Right lobe of liver (tissue), 4 donors: Measurements from ENCODE around the gene DLG2.

Experiments used
- CTCF ChIP-seq, 4 donors: fragments of 200-600 bp in 3 of 4; fragments of 450-650 bp in 1 of 4; IDR thresholded peaks; one replicate each; pipeline versions ENCODE4 v1.5.1 to v1.8.0; 2016 to 2022; ENCODE audit warnings: antibody characterized with exemption in 4 of 4, mild to moderate bottlenecking in 2 of 4
- POLR2A ChIP-seq: fragments of 450-650 bp; IDR thresholded peaks from one replicate; pipeline ENCODE4 v1.6.1; 2017; ENCODE audit warnings: antibody characterized with exemption, mild to moderate bottlenecking
- donor health status: DM: no; HTN: no; CAD: no.
- donor health status: DM: no; HTN: no; CAD: no.
- donor health status: DM: no; HTN: yes; CAD: no.

- TF ChIP-seq CTCF (IDR thresholded peaks at IDR 0.05) (no peak), POLR2A (no peak)
Observed at GRCh38 chr11:84117394-84117793, 1509.8 kb downstream of the DLG2 start.
